GM19351 (cell line): Measurements from ENCODE around the gene SLC18A3.
A peak's percentile ranks its signal among the peaks of the same experiment; 100 is the strongest.

Source experiments
- ATAC-seq: cut with Tn5 transposase; IDR thresholded peaks from one replicate; pipeline ENCODE4 v1.9.1; 2021; ENCODE audit warnings: mild to moderate bottlenecking, moderate library complexity; ENCODE audit not compliant: unreplicated experiment

The SLC18A3 gene

GRCh38 chr10:49610114-49610457 is at the start of gene SLC18A3:
Gene SLC18A3, plus strand, starts transcription at chr10:49610310. Its CDS starts 431 bp downstream, at chr10:49610741.
- no peak for ATAC-seq

DNA sequence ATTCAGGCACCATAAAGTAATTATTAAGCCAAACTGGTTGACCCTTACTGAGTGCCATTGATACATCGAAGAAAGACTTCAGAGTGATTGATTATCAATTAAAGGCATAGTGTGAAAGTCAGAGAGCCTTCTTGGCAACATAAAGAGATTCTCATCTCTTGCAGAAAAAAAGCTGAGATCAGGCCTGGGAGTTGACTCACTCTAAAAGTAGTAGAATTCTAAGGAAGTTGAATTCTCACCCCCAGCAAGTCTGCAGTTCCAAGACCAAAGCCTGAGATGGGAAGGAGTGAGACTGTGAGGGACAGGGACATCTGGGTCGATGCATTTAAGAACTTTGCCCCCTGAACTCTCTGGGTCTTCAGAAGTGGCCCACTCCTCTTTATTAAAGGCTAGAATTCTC is 49.6 kb upstream of the SLC18A3 start:
- no peak for ATAC-seq

- no peak for ATAC-seq
Measured at GRCh38 chr10:49562893-49563292, 47.2 kb upstream of the SLC18A3 start.

DNA sequence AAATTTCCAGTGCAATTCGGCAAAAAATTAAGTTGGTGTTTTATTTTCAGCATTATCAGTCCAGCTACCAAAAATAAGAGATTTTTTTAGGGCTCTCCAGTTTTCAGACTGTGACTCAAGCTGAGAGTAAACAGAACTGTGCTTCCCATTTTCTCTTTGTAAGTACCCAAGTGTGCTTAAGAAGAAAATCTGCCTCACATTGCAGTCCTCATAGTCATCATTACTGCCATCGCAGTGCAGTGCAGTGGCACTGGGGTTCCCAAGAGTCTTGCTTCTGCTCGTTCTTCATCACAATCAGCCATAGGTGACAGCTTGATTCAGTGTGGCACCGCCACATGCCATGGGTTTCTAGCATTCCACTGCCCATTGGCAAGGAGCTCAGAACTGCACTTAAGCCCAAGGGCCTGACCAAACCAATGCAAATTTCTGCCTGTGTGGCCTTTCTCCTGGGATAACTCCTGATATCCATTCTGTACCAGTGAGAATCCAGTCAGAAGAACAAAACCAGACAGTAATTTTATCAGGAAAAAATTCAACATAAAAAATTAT is 45.6 kb upstream of the SLC18A3 start:
- ATAC-seq: no peak

DNA sequence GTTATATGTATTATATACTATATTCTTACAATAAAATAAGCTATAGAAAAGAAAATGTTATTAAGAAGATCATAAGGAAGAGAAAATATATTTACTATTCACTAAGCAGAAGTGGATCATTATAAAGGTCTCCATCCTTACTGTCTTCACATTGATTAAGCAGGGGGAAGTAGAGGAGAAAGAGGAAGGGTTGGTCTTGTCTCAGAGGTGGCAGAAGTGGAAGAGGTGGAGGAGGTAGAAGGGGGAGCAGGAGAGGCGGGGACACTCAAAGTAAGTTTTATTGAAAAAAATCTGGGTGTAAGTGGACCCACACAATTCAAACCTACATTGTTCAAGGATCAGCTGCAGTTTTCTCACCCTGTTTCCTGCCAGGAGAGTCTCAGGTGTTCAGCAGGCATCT is 42.3 kb upstream of the SLC18A3 start:
- peak; percentile 25 for ATAC-seq

DNA sequence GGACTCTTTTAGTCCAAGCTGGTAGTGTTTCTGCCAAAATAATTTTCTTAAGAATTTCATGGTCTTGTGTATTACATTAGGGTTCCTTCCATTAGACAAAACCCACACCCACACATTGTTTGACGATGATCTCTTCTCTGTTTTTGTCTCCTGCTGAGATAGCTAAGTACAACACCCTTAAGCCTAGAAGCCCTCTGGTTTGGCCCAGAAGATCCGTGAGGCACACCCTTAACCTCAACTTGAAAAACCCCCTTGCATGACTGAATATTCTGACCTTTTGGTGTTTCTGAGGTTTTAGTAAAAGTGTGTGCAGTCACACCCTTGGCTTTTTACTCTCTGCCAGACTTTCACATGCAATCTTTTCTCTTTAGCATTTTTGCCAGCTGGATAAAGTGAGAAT is 41.9 kb upstream of the SLC18A3 start:
- peak; percentile 82 for ATAC-seq

GRCh38 chr10:49569031-49569631 is 41.0 kb upstream of the SLC18A3 start:
- ATAC-seq: no peak

DNA sequence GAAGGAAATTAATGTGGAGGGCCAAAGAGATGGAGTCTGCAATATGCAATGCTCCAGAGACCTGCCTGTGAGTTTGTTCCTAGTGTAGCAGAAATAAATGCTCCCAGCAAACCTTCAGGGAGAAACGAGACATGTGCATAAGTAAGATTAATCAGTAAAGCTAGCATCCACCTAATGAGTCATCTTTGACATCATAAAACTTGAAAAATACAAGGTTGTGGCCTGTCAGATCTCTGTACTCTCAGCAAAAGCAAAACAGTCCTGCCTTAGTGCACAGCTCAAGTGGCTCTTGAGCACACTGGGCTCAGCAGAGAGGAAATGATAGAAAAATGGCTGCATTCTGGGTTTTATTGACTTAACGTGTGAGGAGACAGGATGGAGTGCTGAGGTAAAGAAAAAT is 38.7 kb upstream of the SLC18A3 start:
- no peak for ATAC-seq

- ATAC-seq: no peak
Measured at GRCh38 chr10:49572594-49573114, 37.5 kb upstream of the SLC18A3 start.

DNA sequence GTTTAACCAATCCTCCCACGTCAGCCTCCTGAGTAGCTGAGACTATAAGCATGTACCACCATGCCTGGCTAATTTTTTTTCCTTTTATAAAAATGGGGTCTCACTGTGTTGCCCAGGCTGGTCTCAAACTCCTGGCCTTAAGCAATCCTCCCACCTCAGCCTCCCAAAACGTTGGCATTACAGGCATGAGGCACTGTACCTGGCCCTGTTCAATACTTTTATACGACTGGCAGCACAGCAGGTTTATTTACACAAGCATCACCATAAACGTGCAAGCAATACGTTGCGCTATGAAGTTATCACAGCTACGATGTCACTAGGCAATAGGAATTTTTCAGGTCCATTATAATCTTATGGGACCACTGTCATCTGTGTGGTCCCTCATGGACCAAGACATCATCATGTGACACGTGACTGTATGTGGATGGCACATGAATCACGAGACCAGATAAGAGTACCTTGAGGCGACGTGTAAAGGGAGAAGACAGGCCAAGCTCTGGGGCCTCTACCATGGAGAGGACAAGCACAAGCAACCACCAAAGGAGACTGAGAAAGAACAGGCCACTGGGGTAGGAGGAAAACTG is 34.5 kb upstream of the SLC18A3 start:
- ATAC-seq: no peak

- ATAC-seq: peak; percentile 78
Measured at GRCh38 chr10:49577182-49577925, 32.8 kb upstream of the SLC18A3 start.

GRCh38 chr10:49578392-49578791 is 31.7 kb upstream of the SLC18A3 start:
- no peak for ATAC-seq

DNA sequence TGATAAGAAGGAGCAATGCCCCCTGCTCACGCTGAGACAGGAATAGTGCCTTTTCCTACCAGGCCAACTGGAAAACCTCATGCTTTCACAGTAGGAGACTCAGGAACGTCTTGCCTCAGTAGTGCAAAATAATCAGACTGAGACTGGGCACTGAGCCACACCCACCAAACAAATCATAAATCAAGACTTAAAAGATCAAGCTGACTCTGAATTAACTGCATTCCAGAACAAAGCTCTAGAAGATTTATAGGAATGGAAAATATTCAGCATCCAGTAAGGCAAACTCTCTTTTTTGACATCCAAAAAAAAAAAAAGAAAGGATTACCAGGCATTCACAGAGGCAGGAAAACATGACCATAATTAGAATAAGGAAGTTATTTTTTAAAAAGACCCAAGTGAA is 30.5 kb upstream of the SLC18A3 start:
- no peak for ATAC-seq

DNA sequence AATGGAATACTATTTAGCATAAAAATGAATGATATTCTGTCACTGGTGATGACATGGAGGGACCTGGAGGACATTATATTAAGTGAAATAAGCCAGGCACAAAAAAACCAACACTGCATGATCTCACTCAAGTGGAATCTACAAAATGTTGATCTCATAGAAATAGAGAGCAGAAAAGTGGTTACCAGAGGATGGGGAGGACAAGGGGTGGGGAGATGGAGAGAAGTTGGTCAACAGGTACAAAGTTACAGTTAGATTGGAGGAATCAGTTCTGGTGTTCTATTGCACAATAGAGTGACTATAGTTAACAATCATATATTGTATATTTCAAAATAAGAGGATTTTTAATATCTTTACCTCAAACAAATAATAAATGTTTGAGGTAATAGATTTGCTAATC is 24.7 kb upstream of the SLC18A3 start:
- no peak for ATAC-seq

DNA sequence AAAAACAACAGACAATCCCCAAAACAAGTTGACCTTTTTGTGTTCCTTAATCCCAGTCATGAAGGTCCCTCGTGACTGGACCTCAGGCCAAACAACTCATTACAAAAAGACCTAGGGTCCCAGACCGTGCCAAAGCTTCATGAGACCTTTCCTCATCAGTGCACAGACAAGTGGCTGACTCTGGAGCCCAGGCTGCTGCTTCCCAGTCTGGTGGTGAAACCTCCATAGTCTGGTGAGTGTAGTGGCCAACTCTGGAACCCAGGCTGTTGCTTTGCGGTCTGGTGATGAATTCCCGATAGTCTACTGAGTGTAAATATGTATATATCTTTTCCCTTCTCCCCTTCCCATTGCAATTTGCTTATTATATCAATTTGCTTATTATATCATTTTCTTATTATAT is 22.1 kb upstream of the SLC18A3 start:
- ATAC-seq: no peak

- ATAC-seq: peak; percentile 85
Measured at GRCh38 chr10:49592726-49593563, 17.2 kb upstream of the SLC18A3 start.

DNA sequence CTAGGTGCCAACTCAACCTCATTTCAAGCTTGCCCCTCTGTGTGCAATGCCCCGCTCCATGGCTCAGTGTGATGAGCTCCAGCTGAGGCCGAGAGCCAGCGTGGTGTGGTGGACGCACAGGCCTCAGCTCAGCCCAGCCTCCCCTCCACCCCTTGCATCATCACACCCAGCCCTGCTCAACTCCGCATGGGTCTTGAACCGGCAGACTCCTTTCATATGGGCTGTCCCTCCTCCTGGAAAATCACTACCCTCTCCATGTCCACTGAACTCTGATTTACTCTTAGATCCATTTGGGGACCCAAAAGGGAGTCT is 16.6 kb upstream of the SLC18A3 start:
- no peak for ATAC-seq

GRCh38 chr10:49593998-49594397 is 16.1 kb upstream of the SLC18A3 start:
- no peak for ATAC-seq

DNA sequence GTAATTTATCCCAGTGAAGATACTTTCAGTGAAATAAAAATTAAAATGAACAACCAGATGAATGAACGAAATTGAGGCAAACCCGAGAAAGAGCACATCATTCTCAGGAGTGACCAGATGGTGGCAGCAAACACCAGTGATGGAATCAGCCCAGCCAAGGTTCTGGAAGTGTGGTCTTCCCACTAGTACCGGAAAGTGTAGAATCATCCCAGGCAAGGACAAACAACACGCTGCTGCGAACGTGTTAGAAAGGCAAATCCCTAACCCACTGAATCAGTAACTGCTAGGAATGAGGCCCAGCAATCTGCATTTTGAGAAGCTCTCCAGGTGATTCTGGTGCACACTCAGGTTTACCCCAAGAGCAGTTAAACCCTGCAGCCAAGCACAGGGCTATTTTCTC is 15.5 kb upstream of the SLC18A3 start:
- no peak for ATAC-seq

- no peak for ATAC-seq
Measured at GRCh38 chr10:49595003-49595712, 15.0 kb upstream of the SLC18A3 start.
